C4-2B (cell line): ENCODE results near the gene SLC25A42.

Experiments
- H3K27ac ChIP-seq: fragments of 450-650 bp; 2 replicates; pipeline ENCODE4 v1.5.1; 2017
- CTCF ChIP-seq: fragments of 450-650 bp; conservative IDR thresholded peaks from 2 replicates; pipeline ENCODE4 v1.5.1; 2017; ENCODE audit warnings: mild to moderate bottlenecking
- ZFX ChIP-seq: fragments of 450-650 bp; IDR thresholded peaks from 2 replicates; pipeline ENCODE4 v1.6.1; 2017

Gene SLC25A42

GRCh38 chr19:19064811-19065745, 1.3 kb downstream of the SLC25A42 start:
- no peak for TF ChIP-seq ZFX
- TF ChIP-seq CTCF = no peak
- H3K27ac ChIP-seq = peak overlapping the region; percentile 71

- TF ChIP-seq CTCF (no peak), ZFX (no peak)
- H3K27ac ChIP-seq = no peak overlapping the region
Observed at GRCh38 chr19:19067276-19068072, 3.7 kb downstream of the SLC25A42 start.

GRCh38 chr19:19068659-19069654, 5.2 kb downstream of the SLC25A42 start:
- no peak overlapping the region for H3K27ac ChIP-seq

GRCh38 chr19:19071897-19072296, 8.1 kb downstream of the SLC25A42 start:
- no peak for TF ChIP-seq CTCF
- no peak for TF ChIP-seq ZFX
- no peak overlapping the region for H3K27ac ChIP-seq

More at GRCh38 chr19:19068659-19069654, 5.2 kb downstream of the SLC25A42 start:
- no peak for TF ChIP-seq ZFX
- no peak for TF ChIP-seq CTCF

- TF ChIP-seq ZFX (no peak), CTCF (no peak)
- H3K27ac ChIP-seq = no peak overlapping the region
Observed at GRCh38 chr19:19074196-19074882, 10.5 kb downstream of the SLC25A42 start.

- no peak for TF ChIP-seq CTCF
- no peak for TF ChIP-seq ZFX
- no peak overlapping the region for H3K27ac ChIP-seq
Observed at GRCh38 chr19:19075126-19075525, 11.3 kb downstream of the SLC25A42 start.
